HG03108 (cell line): ENCODE measurements around the gene PRODH.
"Not testable (repeated sequence)": the region's sequence is repeated elsewhere in the genome, so short reads cannot be mapped to it uniquely, and the experiment has no call there.

Source experiments
- ATAC-seq: cut with Tn5 transposase; IDR thresholded peaks from one replicate; pipeline ENCODE4 v1.9.1; 2021; ENCODE audit warnings: moderate library complexity; ENCODE audit not compliant: unreplicated experiment

PRODH gene

DNA sequence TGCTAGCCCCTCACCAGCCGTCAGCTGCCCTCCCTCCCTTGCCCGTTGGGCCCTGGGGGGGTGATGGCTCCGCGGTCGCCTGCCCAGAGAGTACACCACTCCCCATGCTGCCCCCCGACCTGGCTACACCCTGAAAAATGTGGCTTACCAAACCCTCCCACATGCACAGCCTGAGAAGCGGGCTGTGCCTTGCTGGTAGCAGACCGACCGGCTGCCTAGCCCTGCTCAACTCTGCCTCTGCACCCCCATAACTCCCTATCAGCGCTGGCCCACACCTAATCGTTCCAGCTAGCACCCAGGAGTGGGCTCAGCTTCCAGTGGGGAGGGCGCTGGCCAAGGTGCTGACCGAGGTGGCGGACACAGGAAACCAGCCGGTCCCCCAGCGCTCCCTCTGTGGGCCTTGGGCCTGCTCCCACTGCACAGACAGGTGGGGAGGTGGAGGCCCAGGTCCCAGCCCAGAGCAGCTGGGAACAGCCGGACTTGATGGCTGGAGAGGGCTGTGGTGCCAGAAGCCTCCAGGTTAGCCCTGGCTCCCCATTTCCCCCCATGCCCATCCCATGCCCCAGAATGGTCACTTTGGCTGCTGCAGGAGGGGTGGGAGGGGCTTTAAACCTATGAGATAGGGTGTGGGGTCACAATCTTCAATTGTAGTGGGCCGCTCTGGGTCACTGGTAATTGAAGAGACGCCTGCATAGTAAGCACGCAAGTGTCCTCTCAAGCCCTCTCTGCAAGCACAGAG is 32.1 kb upstream of the PRODH start:
- no peak for ATAC-seq

DNA sequence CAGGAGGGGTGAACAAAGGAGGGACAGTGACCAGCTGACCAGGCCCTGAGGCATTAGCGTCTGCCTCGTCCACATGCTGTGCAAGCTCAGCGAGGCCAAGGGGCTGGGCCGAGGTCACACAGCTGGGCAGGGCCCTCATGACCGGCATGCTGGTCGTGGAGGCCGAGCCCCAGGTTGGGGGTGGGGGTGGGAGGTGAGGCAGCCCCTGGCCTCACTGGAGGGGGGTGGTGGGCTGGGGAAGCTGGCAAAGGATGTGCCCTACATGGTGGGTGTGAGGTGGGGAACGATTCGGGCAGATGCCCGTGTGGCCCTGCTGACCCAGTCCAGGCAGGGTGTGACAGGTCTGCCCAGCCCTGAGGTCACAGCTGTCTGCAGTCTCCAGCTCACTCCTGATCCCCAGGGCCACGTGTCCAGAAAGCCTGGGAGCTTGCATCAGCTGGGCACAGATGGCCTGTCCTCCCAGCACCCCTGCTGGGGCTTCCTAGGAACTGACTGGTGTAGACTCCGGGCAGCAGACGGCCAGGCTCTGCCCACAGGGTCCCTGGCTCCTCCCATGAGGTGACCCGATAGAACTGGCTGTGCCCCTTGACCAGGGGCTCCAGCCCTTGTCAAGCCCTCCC is 31.4 kb upstream of the PRODH start:
- ATAC-seq = not testable (repeated sequence)

DNA sequence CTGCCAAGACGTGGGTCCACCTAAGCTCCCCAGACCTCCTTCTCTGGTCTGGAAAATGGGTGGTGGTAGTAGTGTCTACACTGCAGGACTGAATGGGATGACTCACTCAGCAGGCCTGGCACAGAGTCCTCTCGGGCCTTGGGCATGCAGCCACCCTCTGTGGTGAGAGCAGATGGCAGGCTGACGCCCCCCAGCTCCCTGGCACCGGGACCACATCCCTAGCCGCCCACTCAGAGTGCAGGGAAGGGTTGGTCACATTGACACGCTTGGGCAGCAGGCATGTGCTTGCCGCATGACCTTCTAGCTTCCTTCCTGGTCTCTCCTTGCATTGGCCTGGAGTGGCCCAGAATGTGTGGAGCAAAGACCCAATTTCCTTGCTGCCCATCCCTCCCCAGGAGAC is 30.7 kb upstream of the PRODH start:
- no peak for ATAC-seq

- ATAC-seq = no peak
Measured at GRCh38 chr22:18965526-18966421, 29.7 kb upstream of the PRODH start.

DNA sequence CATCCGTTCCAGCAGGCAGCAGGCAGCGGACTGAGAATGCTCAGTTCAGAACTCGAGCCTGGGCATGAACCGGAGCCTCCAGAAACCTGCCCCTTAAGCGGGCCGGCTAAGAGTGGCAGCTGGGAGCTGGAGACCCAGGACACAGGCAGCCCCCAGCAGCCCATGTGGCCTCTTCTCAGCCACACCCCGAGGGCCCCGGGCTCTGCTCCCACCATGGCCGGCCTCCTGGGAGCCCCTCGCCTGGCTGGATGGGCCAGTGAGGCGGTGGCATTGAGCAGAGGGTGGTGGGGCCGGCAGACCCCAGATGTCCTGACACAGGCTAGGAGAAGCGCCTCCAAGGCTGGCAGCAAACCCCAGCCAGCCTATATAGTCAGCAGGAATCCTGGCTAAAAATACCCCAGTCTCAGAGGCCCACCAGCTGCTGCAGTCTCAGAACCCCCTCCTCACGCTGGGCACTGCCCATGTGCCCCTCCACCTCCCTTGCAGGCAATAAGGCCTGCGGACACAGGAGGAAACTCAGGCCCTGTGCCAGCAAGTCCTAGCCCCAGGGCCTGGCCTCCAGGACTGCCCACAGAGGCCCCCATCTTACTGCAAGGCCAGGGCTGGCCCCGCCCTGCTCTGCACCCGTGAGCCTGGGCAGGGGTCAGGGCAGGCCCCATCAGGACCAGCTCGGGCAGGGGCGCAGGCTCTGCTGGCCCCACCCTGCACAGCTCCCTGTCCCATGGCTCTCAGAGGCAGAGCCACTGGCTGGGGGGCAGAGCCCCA is 28.6 kb upstream of the PRODH start:
- not testable (repeated sequence) for ATAC-seq

- not testable (repeated sequence) for ATAC-seq
Measured at GRCh38 chr22:18964051-18964450, 28.0 kb upstream of the PRODH start.

GRCh38 chr22:18962308-18962635 is 26.2 kb upstream of the PRODH start:
- ATAC-seq = no peak

DNA sequence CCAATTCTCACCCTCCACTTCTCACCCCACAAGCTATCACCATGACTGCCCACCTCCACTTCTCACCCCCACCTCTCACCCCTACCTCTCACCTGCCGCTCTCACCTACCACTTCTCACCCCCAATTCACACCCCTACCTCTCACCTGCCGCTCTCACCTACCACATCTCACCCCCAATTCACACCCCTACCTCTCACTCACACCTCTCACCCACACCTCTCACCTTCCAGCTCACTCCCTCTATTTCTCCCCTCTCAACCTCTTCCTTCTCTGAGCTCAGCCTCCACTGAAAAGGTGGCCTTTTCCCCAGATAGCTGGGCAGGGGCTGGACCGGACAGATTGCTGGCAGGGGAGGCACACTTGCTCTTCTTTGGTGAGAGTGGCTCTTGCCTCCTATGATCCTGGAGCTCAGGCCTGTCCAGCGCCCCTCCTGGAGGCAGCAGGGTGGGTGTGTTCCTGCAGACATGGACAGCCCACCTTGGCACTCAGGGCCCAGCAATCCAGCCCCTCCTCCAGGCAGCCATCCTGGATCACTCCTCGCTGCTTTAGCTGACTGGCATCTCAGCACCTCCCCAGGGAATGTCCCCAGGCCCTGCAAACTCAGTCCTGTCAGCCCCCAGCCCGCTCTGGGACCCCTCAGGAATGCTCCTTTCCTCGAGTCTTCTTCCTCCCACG is 25.7 kb upstream of the PRODH start:
- ATAC-seq = not testable (repeated sequence)

DNA sequence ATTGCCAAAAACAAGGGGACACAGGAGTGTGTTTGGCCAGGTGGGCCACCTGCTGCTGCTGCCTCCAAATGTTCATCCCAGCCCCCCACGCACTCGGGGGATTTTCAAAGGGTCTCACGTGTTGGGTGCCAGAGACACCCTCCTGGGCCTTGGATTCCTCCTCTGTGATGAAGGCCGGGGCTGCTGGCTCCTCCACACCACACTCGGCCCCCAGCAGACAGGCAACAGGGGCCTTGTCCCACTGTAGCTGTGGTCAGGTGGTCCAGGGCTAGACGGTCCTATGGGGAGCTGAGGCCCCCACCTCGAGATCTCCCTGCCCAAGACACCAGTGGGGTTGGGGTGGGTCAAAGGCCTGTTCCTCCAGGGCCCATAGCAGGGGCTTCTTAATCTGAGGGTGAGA is 25.1 kb upstream of the PRODH start:
- not testable (repeated sequence) for ATAC-seq

DNA sequence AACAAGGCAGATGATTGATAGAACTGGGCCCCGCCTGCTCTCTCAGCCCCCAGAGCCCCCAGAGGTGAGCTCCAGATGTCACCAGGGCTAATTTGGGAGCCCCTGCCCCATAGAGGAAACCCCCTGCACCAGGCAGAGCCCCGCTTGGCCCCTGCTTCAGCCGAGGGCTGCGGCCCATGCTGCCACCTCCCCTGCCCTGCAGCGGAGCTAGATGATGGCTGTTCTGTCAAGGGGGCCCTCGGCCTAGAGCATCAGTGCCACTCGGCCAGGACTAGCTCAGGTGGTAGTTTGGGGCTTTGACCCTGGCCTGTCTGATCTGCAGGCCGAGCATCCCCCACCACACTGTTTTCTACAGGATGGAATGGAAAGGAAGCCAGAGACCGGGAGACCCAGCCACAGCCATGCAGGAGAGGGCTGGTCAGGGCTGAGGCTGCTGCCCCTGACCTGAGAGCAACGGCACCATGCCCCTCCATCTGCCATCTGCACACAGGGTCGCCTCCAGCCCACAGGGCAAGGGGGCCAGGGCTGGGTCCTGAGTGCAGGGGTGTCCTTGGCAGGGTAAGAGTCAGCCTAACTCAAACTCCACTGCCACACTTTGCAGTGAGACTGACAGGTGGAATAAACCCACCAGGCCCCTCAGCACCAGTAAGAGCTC is 24.2 kb upstream of the PRODH start:
- not testable (repeated sequence) for ATAC-seq

DNA sequence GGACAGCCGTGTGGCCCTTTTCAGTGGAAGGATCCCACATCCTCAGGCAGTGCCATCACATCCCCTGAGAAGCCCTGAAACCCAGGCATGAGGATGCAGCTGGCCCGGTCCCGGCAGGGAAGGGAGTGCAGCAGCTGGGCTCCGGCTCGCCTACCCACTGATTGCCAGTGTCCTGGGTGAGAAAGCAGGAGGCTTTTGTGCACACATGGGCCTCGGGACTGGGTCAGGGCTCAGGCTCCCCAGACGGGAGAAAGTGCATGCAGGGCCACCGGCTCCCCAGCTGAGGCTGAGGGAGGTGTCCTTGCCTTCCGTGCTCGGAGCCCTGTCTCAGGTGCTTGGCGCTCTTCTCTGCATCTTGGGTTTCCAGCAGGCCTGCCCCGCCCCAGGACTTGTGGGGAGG is 23.6 kb upstream of the PRODH start:
- not testable (repeated sequence) for ATAC-seq

DNA sequence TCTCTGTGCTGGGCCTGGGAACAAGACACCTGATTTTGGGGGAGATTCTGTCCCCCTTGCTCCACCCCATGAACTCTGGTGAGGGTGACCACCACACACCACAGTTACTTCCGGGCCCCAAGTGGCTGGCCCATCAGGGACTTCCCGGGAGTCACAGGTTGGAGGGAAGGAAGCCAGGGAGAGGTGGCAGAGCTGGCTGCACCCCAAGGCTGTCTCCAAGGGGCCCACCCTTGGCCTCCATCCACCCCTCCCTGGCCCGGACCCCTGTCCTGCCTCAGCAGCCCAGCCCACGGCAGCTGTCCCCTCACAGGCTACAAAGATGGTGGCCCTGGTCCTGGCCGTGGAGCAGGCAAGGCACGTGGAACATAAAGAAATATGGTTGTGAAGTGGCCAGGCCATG is 23.2 kb upstream of the PRODH start:
- ATAC-seq = not testable (repeated sequence)

DNA sequence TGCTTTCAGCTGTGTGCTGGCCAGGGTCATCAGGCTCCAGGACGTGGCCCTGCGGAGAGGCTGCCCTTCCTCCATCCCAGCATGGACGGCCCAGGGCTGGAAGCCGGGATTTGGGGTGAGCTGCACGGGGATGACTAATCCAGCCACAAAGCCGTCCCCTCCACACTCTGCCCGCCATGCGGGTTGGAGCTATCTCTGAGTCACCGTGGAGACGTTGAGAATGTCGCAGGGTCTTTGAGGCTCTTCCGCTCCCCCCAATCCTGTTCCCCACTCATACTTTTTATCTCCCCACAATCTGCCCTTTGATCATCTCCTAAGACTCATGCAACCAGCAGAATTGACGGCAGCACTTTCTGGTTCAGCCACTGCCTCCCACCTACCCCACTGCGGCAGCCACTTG is 22.6 kb upstream of the PRODH start:
- not testable (repeated sequence) for ATAC-seq

GRCh38 chr22:18958321-18958705 is 22.2 kb upstream of the PRODH start:
- not testable (repeated sequence) for ATAC-seq

GRCh38 chr22:18957621-18958320 is 21.7 kb upstream of the PRODH start:
- not testable (repeated sequence) for ATAC-seq

GRCh38 chr22:18956956-18957355 is 20.9 kb upstream of the PRODH start:
- not testable (repeated sequence) for ATAC-seq

GRCh38 chr22:18956121-18956895 is 20.2 kb upstream of the PRODH start:
- ATAC-seq = not testable (repeated sequence)

GRCh38 chr22:18955696-18956095 is 19.6 kb upstream of the PRODH start:
- no peak for ATAC-seq
